Measurements from ENCODE around the gene INHBE.
"Not testable (repeated sequence)": the region's sequence is repeated elsewhere in the genome, so short reads cannot be mapped to it uniquely, and the experiment has no call there.

The INHBE gene

DNA sequence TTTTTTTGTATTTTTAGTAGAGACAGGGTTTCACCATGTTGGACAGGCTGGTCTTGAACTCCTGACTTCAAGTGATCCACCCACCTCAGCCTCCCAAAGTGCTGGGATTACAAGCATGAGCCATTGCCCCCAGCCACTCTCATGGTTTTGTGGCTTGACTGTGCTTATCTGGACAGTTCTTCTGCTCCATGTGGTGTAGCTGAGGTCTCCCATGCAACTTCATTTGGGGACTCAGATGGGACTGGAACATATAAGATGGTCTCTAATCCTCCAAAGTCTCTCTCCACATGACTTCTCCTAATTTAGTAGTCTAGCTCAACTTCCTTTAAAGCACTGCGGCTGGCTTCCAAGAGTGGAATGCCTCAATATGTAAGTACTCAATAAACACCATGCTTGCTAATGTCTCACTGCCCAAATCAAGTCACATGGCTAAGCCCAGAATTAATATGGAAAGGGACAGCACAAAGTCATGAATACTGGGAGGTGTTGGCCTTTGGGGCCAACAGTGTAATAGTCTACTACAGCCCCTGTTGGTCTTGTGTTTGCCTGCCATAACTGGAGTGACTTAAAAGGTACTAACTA is 13.2 kb upstream of the INHBE start:
- no peak for DNase-seq (ENCODE audit: low read depth)
- TF ChIP-seq, protein P1, sequence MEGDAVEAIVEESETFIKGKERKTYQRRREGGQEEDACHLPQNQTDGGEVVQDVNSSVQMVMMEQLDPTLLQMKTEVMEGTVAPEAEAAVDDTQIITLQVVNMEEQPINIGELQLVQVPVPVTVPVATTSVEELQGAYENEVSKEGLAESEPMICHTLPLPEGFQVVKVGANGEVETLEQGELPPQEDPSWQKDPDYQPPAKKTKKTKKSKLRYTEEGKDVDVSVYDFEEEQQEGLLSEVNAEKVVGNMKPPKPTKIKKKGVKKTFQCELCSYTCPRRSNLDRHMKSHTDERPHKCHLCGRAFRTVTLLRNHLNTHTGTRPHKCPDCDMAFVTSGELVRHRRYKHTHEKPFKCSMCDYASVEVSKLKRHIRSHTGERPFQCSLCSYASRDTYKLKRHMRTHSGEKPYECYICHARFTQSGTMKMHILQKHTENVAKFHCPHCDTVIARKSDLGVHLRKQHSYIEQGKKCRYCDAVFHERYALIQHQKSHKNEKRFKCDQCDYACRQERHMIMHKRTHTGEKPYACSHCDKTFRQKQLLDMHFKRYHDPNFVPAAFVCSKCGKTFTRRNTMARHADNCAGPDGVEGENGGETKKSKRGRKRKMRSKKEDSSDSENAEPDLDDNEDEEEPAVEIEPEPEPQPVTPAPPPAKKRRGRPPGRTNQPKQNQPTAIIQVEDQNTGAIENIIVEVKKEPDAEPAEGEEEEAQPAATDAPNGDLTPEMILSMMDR (IDR thresholded peaks at IDR 0.05; ENCODE audit: low read depth, low read length, missing control alignments) = no peak
- H3K4me3 ChIP-seq (ENCODE audit: low read depth, low read length) = no peak overlapping the region
- in situ Hi-C loops (cut with HindIII; ENCODE audit: low sequenced_read_pairs) = no loop called here

DNA sequence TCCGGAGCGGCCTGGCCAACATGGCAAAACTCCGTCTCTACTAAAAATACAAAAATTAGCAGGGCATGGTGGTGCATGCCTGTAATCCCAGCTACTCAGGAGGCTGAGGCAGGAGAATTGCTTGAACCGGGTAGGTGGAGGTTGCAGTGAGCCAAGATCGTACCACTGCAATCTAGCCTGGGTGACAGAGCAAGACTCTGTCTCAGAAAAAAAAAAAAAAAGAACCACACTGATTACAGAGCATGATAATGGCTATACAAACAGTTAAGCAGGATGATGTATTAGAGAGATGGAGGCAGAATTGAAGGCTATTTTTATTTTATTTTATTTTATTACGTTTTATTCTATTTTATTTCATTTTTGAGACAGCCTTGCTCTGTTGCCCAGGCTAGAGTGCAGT is 10.8 kb upstream of the INHBE start:
- H3K4me3 ChIP-seq (ENCODE audit: low read depth, low read length); in situ Hi-C loops (cut with HindIII; ENCODE audit: low sequenced_read_pairs); DNase-seq (ENCODE audit: low read depth): not testable (repeated sequence)

- in situ Hi-C loops (cut with HindIII; ENCODE audit: low sequenced_read_pairs) = no loop called here
- H3K4me3 ChIP-seq (ENCODE audit: low read depth, low read length) = no peak overlapping the region
- TF ChIP-seq, protein P1 (IDR thresholded peaks at IDR 0.05; ENCODE audit: low read depth, low read length, missing control alignments) = no peak
- no peak for DNase-seq (ENCODE audit: low read depth)
Measured at GRCh38 chr12:57444744-57445143, 10.4 kb upstream of the INHBE start.

DNA sequence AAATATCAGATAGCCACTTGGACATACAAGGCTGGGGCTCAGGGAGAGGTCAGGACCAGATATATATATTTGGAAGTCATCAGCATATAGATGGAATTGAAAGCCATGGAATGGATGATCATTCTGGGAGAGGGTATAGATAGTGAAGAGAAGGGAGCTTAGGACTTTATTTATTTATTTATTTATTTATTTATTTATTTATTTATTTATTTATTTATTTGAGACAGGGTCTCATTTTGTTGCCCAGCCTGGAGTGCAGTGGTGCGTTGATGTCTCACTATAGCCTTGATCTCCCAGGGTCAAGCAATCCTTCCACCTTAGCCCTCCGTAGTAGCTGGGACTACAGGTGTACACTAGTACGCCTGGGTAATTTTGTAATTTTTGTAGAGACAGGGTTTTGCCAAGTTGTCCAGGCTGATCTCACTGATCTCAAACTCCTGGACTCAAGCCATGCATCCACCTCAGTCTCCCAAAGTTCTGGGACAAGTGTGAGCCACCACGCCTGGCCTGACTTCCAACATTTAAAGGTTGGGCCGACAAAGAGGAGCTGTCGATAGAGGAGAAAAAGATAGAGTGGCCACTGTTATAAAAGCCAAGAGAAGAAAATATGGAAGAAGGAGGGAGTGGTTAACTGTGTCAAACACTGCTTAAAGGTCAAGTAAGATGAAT is 8.7 kb upstream of the INHBE start:
- no peak for DNase-seq (ENCODE audit: low read depth)
- in situ Hi-C loops (cut with HindIII; ENCODE audit: low sequenced_read_pairs) = no loop called here
- TF ChIP-seq, protein P1 (IDR thresholded peaks at IDR 0.05; ENCODE audit: low read depth, low read length, missing control alignments) = no peak
- no peak overlapping the region for H3K4me3 ChIP-seq (ENCODE audit: low read depth, low read length)

- DNase-seq (ENCODE audit: low read depth) = no peak
- TF ChIP-seq, protein P1 (IDR thresholded peaks at IDR 0.05; ENCODE audit: low read depth, low read length, missing control alignments) = no peak
- H3K4me3 ChIP-seq (ENCODE audit: low read depth, low read length) = no peak overlapping the region
- in situ Hi-C loops (cut with HindIII; ENCODE audit: low sequenced_read_pairs) = no loop called here
Measured at GRCh38 chr12:57448669-57449068, 6.4 kb upstream of the INHBE start.

DNA sequence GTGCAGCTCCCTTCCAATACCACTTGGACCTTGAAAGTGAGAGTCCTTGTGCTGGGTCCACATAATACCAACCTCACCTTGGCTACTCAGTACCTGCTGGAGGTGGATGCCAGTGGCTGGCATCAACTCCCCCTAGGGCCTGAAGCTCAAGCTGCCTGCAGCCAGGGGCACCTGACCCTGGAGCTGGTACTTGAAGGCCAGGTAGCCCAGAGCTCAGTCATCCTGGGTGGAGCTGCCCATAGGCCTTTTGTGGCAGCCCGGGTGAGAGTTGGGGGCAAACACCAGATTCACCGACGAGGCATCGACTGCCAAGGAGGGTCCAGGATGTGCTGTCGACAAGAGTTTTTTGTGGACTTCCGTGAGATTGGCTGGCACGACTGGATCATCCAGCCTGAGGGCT is 5.7 kb upstream of the INHBE start:
- H3K4me3 ChIP-seq (ENCODE audit: low read depth, low read length) = no peak overlapping the region
- TF ChIP-seq, protein P1 (IDR thresholded peaks at IDR 0.05; ENCODE audit: low read depth, low read length, missing control alignments) = no peak
- in situ Hi-C loops (cut with HindIII; ENCODE audit: low sequenced_read_pairs) = no loop called here
- DNase-seq (ENCODE audit: low read depth) = no peak

GRCh38 chr12:57450057-57450456 is 5.0 kb upstream of the INHBE start:
- in situ Hi-C loops (cut with HindIII; ENCODE audit: low sequenced_read_pairs) = loop anchor here (25.0 kb wide), 1 partner anchor 138 kb away; no protein-coding TSS in a partner anchor
- no peak for DNase-seq (ENCODE audit: low read depth)
- TF ChIP-seq, protein P1 (IDR thresholded peaks at IDR 0.05; ENCODE audit: low read depth, low read length, missing control alignments) = no peak
- no peak overlapping the region for H3K4me3 ChIP-seq (ENCODE audit: low read depth, low read length)
